Fibroblast of lung (primary cell): ENCODE data around the gene EFCAB14.

Experiments used
- EZH2 ChIP-seq: IDR thresholded peaks from 2 replicates; pipeline ENCODE4 v1.5.1; 2012; ENCODE audit warnings: low read length, control low read depth, mild to moderate bottlenecking; ENCODE audit errors: missing control alignments
- TF ChIP-seq, protein P1 (sequence below), 2 donors: IDR thresholded peaks in 1 of 2; conservative IDR thresholded peaks in 1 of 2; 1 replicate in 1 of 2; 2 replicates in 1 of 2; pipeline ENCODE4 v1.5.1; 2011 to 2012; ENCODE audit warnings: low read length in 2 of 2, control low read depth in 1 of 2, inconsistent platforms in 1 of 2, low read depth in 1 of 2, mild to moderate bottlenecking in 1 of 2

DNA sequence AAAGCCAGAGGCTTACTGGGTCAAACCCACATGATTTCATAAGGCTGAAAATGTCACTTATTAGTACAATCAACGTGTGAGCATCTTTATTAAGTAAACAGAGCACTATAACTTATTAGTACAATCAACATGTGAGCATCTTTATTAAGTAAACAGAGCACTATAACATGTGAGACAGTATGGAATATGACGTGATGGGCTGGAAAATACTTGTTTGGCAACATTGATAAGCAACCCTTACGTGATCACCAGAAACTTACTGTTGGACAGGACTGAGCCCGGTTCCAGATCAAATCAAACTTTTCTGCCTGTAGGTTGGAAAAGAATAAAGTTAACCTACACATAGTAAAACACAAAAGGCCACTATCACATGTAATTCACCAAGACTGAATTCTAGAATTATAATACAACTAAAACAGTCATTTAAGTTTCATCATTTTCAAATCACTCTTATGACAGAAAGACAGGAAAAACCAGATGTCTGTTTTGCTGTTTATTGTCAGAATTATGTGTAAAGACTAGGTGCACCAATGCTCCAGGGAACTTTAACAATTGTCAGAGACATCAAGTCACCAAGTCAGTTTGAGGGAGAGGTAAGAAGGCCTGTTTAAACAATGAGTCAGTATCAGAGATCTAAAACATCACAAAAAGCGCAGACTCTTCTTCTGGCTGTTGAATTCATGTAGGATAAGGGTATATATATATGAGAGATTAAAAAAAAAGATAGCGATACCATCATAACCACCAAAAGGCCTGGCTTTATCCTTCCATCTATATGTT lies 66.4 kb downstream of the EFCAB14 start:
- TF ChIP-seq, protein P1, sequence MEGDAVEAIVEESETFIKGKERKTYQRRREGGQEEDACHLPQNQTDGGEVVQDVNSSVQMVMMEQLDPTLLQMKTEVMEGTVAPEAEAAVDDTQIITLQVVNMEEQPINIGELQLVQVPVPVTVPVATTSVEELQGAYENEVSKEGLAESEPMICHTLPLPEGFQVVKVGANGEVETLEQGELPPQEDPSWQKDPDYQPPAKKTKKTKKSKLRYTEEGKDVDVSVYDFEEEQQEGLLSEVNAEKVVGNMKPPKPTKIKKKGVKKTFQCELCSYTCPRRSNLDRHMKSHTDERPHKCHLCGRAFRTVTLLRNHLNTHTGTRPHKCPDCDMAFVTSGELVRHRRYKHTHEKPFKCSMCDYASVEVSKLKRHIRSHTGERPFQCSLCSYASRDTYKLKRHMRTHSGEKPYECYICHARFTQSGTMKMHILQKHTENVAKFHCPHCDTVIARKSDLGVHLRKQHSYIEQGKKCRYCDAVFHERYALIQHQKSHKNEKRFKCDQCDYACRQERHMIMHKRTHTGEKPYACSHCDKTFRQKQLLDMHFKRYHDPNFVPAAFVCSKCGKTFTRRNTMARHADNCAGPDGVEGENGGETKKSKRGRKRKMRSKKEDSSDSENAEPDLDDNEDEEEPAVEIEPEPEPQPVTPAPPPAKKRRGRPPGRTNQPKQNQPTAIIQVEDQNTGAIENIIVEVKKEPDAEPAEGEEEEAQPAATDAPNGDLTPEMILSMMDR (conservative IDR thresholded peaks at IDR 0.05 in 1 of 2, IDR thresholded peaks at IDR 0.05 in 1 of 2; ENCODE audit: low read depth in 1 of 2, low read length in 2 of 2) = no peak
- TF ChIP-seq EZH2 = no peak
